Ishikawa (cell line): Measurements from ENCODE around the gene FMOD.
A peak's percentile ranks its signal among the peaks of the same experiment; 100 is the strongest.

Source experiments
- CEBPB ChIP-seq: IDR thresholded peaks from 2 replicates; pipeline ENCODE4 v1.6.1; 2012
- CREB1 ChIP-seq: IDR thresholded peaks from 2 replicates; pipeline ENCODE4 v1.6.1; 2012; ENCODE audit warnings: low read depth
- EGR1 ChIP-seq: IDR thresholded peaks from 2 replicates; pipeline ENCODE4 v1.6.1; 2012
- EP300 ChIP-seq: IDR thresholded peaks from 2 replicates; pipeline ENCODE4 v1.6.1; 2012; ENCODE audit warnings: borderline replicate concordance
- FOXM1 ChIP-seq: IDR thresholded peaks from 2 replicates; pipeline ENCODE4 v1.6.1; 2012; ENCODE audit warnings: low read depth, borderline replicate concordance
- NFIC ChIP-seq: IDR thresholded peaks from 2 replicates; pipeline ENCODE4 v1.6.1; 2012
- RAD21 ChIP-seq: IDR thresholded peaks from 2 replicates; pipeline ENCODE4 v1.6.1; 2012; ENCODE audit warnings: low read depth
- TAF1 ChIP-seq: IDR thresholded peaks from 2 replicates; pipeline ENCODE4 v1.6.1; 2012; ENCODE audit warnings: low read depth, mild to moderate bottlenecking
- TCF12 ChIP-seq: IDR thresholded peaks from 2 replicates; pipeline ENCODE4 v1.6.1; 2012; ENCODE audit warnings: low read depth
- TEAD4 ChIP-seq: IDR thresholded peaks from 2 replicates; pipeline ENCODE4 v1.6.1; 2012
- ZBTB7A ChIP-seq: IDR thresholded peaks from 2 replicates; pipeline ENCODE4 v1.6.1; 2012; ENCODE audit warnings: low read depth
- TF ChIP-seq, protein P1 (sequence below): IDR thresholded peaks from 2 replicates; pipeline ENCODE4 v1.6.1; 2012
- TF ChIP-seq, protein P2 (sequence below): IDR thresholded peaks from 2 replicates; pipeline ENCODE4 v1.6.1; 2012; ENCODE audit warnings: low read depth, mild to moderate bottlenecking

FMOD gene

GRCh38 chr1:203320591-203321272 lies 30.2 kb downstream of the FMOD start:
- TF ChIP-seq EGR1 (no peak), CEBPB (no peak)
- TF ChIP-seq, protein P1, sequence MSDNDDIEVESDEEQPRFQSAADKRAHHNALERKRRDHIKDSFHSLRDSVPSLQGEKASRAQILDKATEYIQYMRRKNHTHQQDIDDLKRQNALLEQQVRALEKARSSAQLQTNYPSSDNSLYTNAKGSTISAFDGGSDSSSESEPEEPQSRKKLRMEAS: 0 out of 2 replicates have a peak, but pooled peaks have one; percentile 30

DNA sequence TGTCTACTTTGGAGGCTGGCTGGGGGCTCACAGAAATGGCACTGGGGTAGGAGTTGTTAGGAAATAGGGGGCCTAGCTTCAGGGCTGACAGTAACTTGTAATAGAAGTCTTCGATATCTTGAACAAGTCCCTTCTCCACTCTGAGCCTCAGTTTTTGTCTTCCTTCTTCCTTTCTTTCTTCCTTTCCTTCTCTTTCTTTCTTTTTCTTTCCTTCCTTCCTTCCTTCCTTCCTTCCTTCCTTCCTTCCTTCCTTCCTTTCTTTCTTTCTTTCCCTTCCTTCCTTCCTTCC lies 32.7 kb downstream of the FMOD start:
- no peak for TF ChIP-seq NFIC
- TF ChIP-seq TEAD4: no peak
- no peak for TF ChIP-seq EGR1
- no peak for TF ChIP-seq EP300

DNA sequence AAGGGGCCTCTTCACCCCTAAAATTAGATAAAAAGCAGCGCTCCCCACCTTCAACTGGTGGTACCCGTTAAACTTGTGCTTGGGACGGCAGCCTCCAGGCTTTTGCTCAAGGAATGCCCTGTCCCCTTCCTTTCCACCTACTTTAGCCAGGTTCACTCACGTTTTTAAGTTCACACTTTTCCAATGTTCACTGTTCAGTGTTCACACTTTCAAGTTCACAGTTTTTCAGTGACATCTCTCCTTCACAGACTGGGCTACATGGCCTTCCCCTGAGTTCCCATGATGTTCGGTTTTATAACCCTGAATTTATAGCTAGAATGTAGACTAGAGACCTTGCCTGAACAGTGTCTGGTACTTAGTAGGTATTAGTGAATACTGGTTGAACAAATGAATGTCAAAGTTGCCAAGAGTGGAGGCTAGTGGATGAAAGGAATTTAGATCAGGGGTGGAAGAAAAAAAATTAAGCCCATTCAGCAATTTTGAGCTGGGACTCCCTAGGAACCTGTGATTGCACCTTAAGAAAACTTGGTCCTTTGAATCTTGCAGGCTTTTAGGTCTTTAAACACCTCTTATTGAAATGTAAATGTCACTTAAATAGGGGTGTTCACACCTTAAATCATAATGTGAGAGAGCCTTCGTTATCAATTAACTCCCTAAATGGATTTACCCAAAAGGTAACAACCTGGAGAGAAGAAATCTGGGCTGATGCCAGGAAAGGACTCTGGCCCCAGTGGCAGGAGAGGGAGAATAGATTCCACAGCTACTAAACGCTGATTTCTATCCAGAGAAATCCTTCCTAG lies 33.3 kb downstream of the FMOD start:
- TF ChIP-seq EGR1 (no peak), NFIC (no peak), EP300 (no peak), ZBTB7A (no peak), TAF1 (no peak), TCF12 (no peak), TEAD4 (no peak), CEBPB (no peak), CREB1 (no peak), FOXM1 (no peak)
- TF ChIP-seq, protein P2, sequence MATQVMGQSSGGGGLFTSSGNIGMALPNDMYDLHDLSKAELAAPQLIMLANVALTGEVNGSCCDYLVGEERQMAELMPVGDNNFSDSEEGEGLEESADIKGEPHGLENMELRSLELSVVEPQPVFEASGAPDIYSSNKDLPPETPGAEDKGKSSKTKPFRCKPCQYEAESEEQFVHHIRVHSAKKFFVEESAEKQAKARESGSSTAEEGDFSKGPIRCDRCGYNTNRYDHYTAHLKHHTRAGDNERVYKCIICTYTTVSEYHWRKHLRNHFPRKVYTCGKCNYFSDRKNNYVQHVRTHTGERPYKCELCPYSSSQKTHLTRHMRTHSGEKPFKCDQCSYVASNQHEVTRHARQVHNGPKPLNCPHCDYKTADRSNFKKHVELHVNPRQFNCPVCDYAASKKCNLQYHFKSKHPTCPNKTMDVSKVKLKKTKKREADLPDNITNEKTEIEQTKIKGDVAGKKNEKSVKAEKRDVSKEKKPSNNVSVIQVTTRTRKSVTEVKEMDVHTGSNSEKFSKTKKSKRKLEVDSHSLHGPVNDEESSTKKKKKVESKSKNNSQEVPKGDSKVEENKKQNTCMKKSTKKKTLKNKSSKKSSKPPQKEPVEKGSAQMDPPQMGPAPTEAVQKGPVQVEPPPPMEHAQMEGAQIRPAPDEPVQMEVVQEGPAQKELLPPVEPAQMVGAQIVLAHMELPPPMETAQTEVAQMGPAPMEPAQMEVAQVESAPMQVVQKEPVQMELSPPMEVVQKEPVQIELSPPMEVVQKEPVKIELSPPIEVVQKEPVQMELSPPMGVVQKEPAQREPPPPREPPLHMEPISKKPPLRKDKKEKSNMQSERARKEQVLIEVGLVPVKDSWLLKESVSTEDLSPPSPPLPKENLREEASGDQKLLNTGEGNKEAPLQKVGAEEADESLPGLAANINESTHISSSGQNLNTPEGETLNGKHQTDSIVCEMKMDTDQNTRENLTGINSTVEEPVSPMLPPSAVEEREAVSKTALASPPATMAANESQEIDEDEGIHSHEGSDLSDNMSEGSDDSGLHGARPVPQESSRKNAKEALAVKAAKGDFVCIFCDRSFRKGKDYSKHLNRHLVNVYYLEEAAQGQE: no peak
- TF ChIP-seq, protein P1: no peak

DNA sequence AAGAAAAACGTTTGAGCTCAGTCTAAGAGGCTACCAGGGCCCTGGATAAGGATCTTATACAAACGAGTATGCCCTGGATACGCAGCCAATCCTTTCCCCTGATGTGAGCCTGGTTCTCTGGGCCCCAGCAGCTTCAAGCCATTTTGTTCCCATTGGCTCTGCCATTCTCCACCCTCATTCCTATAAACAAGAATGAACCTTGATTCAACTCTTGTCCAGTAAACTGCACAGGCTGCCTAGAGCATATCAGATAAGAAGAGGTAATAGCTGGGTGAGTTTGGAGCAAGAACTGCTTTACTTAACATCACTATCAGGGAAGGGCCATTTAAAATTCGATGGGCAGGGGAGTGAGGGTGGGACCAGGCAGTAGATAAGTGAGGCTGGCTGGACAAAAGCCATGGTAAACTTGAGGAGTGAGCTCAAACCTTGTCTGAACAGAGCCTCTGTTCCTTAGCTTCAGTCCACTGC lies 34.3 kb downstream of the FMOD start:
- TF ChIP-seq, protein P1: no peak
- TF ChIP-seq RAD21 (no peak), EGR1 (no peak)
- TF ChIP-seq, protein P2: no peak

DNA sequence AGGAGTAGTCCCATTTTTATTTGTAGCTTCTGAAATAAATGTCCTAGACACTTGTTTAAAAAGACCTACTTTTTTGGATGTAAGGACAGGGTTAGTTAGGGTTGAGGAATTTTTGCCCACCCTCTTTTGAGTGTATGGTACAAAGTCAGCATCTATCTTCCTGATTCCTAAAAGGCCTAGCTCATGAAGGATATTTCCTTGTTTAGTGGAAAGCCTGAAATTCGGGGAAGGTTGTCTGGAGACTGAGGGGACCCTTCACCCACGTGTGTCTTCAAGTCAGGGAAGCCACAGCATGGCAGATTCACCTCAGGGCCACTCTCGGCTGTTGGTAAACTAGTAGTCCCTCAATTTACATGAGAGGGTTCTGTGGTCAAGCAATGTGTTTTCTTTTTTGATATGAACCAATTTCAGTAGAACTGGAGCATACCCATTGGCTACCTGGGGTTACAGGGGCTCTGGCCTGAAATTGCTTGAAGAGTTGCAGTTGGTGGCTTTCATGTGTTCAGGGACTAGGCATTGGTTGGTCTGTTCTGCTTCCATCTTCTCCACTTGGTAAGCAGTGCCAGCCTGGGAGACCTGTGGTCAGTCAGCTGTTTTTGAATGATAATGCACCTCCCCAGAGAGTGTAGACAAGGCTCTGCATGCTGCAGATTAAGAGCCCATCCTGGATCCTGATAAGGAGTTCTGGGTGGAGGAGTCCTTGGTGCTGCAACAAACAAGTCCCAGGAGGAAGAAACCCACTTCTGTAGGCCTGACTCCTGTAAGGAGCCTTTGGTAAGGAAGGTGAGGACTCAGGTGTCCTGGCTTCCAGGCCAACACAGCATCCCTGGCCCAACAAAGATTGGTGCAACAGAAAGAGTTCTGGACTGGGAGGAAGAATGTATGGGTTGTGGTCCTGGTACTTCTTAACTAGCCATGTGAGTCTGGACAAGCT lies 39.3 kb downstream of the FMOD start:
- no peak for TF ChIP-seq TAF1
- TF ChIP-seq TCF12: no peak
- no peak for TF ChIP-seq EP300
- TF ChIP-seq, protein P2: no peak
- no peak for TF ChIP-seq RAD21
